ENCODE results near the gene SLC38A3. TPM values are rescaled to one million over a fixed set of nuclear protein-coding genes. Genes with fewer than 3 reads are reported as not detected.

Gene SLC38A3
- total RNA-seq, 1 donor from 2014 or later: not detected

DNA sequence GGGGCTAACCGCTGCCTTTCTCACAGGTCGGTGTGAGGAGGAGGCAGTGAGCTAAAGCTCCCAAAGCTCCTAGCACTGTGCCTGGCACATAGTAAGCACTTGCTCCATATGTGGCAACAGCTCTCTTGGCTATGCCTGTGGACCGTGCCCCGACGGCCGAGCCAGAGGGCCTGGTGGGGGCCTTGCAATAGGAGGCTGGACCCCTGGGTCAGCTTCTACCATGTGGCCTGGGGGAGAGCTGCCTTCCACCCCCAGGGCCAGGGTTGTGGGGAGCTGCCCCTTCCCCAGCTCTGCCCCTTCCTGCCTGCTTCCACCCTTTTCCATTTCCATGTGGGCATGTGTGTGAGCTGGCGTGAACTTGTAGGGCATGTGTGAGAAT, 30.6 kb upstream of the SLC38A3 start:
- TF ChIP-seq, protein P1, sequence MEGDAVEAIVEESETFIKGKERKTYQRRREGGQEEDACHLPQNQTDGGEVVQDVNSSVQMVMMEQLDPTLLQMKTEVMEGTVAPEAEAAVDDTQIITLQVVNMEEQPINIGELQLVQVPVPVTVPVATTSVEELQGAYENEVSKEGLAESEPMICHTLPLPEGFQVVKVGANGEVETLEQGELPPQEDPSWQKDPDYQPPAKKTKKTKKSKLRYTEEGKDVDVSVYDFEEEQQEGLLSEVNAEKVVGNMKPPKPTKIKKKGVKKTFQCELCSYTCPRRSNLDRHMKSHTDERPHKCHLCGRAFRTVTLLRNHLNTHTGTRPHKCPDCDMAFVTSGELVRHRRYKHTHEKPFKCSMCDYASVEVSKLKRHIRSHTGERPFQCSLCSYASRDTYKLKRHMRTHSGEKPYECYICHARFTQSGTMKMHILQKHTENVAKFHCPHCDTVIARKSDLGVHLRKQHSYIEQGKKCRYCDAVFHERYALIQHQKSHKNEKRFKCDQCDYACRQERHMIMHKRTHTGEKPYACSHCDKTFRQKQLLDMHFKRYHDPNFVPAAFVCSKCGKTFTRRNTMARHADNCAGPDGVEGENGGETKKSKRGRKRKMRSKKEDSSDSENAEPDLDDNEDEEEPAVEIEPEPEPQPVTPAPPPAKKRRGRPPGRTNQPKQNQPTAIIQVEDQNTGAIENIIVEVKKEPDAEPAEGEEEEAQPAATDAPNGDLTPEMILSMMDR (conservative IDR thresholded peaks at IDR 0.05; ENCODE audit: low read depth, low read length): no peak
- no peak for DNase-seq (ENCODE audit: low read depth)
- no peak overlapping the region for H3K4me3 ChIP-seq (ENCODE audit: low read depth, low read length)

DNA sequence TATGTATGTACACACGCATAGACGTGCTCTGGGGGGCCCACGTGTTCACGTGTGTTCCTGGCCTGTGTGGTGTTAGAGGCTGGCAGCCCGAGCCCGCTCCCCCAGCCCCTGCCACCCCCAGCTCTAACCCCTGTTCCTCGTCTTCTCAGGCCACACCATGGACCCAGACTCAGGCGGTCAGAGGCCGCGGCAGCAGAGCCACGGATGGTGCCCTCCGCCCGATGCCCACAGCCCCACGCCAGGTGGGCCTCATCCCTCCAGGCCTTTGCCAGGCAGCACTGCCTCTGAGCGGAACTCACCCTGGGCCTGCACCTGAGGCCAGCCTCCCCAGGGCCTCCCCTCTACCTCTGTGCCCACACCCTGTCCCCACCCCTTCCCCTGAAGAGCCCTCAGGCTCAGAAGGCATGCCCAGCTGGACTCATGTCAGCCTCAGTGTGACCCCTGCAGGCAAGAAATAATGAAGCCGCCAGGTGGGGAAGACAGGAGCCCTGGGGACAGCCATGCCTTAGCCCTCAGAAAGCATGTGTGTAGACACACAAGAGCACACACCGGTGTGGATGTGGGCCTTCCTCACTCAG, 30.0 kb upstream of the SLC38A3 start:
- DNase-seq (ENCODE audit: low read depth): no peak

DNA sequence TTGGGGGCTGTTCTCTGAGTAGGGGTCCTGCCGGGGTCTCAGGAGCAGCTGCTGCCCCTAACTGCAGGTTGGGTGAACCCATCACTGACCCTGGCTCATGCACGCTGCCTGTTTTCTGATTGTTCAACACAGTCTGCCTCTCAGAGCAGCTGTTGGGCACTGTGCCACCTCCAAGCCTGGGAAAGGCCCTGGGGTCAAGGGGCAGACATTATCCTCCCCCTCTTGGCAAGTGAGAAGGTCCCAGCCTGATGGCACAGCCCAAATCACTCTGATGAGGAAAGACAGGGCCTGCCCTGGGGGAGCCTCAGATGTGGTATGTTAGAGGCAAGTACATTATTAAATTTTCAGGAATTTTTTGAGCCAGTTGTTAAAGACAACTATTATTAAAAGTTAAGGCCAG, 27.7 kb upstream of the SLC38A3 start:
- TF ChIP-seq, protein P1 (conservative IDR thresholded peaks at IDR 0.05; ENCODE audit: low read depth, low read length): no peak
- no peak for DNase-seq (ENCODE audit: low read depth)
- no peak overlapping the region for H3K4me3 ChIP-seq (ENCODE audit: low read depth, low read length)

More for the DNA sequence above, 30.0 kb upstream of the SLC38A3 start:
- TF ChIP-seq, protein P1 (conservative IDR thresholded peaks at IDR 0.05; ENCODE audit: low read depth, low read length): peak; percentile 7
- H3K4me3 ChIP-seq (ENCODE audit: low read depth, low read length): no peak overlapping the region

GRCh38 chr3:50179710-50180109, 25.4 kb upstream of the SLC38A3 start:
- DNase-seq (ENCODE audit: low read depth): no peak
- H3K4me3 ChIP-seq (ENCODE audit: low read depth, low read length): no peak overlapping the region
- TF ChIP-seq, protein P1 (conservative IDR thresholded peaks at IDR 0.05; ENCODE audit: low read depth, low read length): no peak

- H3K4me3 ChIP-seq (ENCODE audit: low read depth, low read length): no peak overlapping the region
Observed at GRCh38 chr3:50181985-50182384, 23.1 kb upstream of the SLC38A3 start.

DNA sequence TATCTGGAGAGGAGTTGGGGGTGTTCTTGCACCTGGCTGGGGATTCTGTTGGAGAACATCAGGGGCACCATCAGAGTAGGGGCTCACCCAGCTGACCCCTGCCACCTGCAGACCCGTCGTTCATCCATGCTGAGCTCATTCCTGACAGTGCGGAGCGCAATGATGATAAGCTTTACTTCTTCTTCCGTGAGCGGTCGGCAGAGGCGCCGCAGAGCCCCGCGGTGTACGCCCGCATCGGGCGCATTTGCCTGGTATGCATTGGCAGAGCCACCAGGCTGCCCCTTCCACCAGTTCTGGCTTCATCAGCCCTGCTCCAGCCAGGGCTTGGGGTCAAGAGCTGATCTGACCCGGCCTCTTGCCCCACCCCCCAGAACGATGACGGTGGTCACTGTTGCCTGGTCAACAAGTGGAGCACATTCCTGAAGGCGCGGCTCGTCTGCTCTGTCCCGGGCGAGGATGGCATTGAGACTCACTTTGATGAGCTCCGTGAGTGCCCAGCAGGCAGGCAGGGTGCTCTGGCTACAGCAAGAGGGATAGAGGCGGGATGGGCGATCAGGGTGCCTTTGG, 22.5 kb upstream of the SLC38A3 start:
- no peak overlapping the region for H3K4me3 ChIP-seq (ENCODE audit: low read depth, low read length)
- no peak for DNase-seq (ENCODE audit: low read depth)
- TF ChIP-seq, protein P1 (conservative IDR thresholded peaks at IDR 0.05; ENCODE audit: low read depth, low read length): no peak

More at GRCh38 chr3:50181985-50182384, 23.1 kb upstream of the SLC38A3 start:
- TF ChIP-seq, protein P1 (conservative IDR thresholded peaks at IDR 0.05; ENCODE audit: low read depth, low read length): no peak
- DNase-seq (ENCODE audit: low read depth): no peak

GRCh38 chr3:50183755-50184154, 21.3 kb upstream of the SLC38A3 start:
- no peak overlapping the region for H3K4me3 ChIP-seq (ENCODE audit: low read depth, low read length)
- no peak for DNase-seq (ENCODE audit: low read depth)
- TF ChIP-seq, protein P1 (conservative IDR thresholded peaks at IDR 0.05; ENCODE audit: low read depth, low read length): no peak
